SK-N-SH (cell line): Measurements from ENCODE around the gene DGAT2. TPM values are rescaled to one million over a fixed set of nuclear protein-coding genes. Genes with fewer than 3 reads are reported as not detected.

Source experiments
- CTCF ChIA-PET: fragments of 300-600, 350-600 bp; formaldehyde crosslinking; extraction: SDS; loops from one replicate; lab custom pipeline; 2021; lab: Yijun Ruan, JAX
- POLR2A ChIA-PET: fragments of 350-600 bp; sonication (Branson Sonifier 250); formaldehyde crosslinking; extraction: SDS; loops from one replicate; lab custom pipeline; 2020; ENCODE audit warnings: antibody characterized with exemption, inconsistent platforms; lab: Yijun Ruan, JAX
- DNase-seq: peaks from one replicate; pipeline ENCODE4 v3.0.0; 2012
- H2AFZ ChIP-seq: fragments of 200-600 bp; sonication (generic); 2 replicates; pipeline ENCODE4 v1.8.1; 2016; ENCODE audit warnings: antibody characterized with exemption, mild to moderate bottlenecking, low read depth
- H3F3A ChIP-seq: fragments of 200-600 bp; sonication (generic); replicated peaks from 2 replicates; pipeline ENCODE3; 2016; ENCODE audit warnings: antibody characterized with exemption, mild to moderate bottlenecking; ENCODE audit not compliant: insufficient read depth
- H3K27ac ChIP-seq, 2 experiments: fragments of 200-500 bp in 1 of 2; fragments of 200-600 bp in 1 of 2; sonication (Bioruptor generic) in 1 of 2; sonication (generic), shearing (Covaris generic) in 1 of 2; 2 replicates each; pipeline versions ENCODE4 v1.5.1 to v1.6.1; 2014 to 2016; ENCODE audit warnings: low read depth in 2 of 2, inconsistent platforms in 1 of 2, low read length in 1 of 2, mild to moderate bottlenecking in 1 of 2, mixed read lengths in 1 of 2
- H3K27me3 ChIP-seq: fragments of 200-600 bp; sonication (generic), shearing (Covaris generic); 2 replicates; pipeline ENCODE4 v1.6.1; 2016; ENCODE audit warnings: mixed run types; ENCODE audit not compliant: insufficient read depth
- H3K36me3 ChIP-seq, 2 experiments: fragments of 200-500 bp in 1 of 2; fragments of 200-600 bp in 1 of 2; sonication (Bioruptor generic) in 1 of 2; sonication (generic) in 1 of 2; replicated peaks in 1 of 2; 2 replicates each; pipeline versions ENCODE3 to v1.5.1; 2014 to 2016; ENCODE audit warnings: low read length in 1 of 2, mild to moderate bottlenecking in 1 of 2; ENCODE audit not compliant: insufficient read depth in 2 of 2, control insufficient read depth in 1 of 2
- H3K4me1 ChIP-seq, 2 experiments: fragments of 200-500 bp in 1 of 2; fragments of 200-600 bp in 1 of 2; sonication (Bioruptor generic) in 1 of 2; sonication (generic), shearing (Covaris generic) in 1 of 2; 2 replicates each; pipeline versions ENCODE4 v1.5.1 to v1.6.1; 2014 to 2016; ENCODE audit warnings: low read depth in 1 of 2, low read length in 1 of 2, mixed run types in 1 of 2; ENCODE audit not compliant: insufficient read depth in 2 of 2, control insufficient read depth in 1 of 2
- H3K4me2 ChIP-seq: fragments of 200-600 bp; sonication (generic), shearing (Covaris generic); 2 replicates; pipeline ENCODE4 v1.6.1; 2017; ENCODE audit warnings: mixed run types
- H3K4me3 ChIP-seq, 2 experiments: fragments of 200-500 bp in 1 of 2; fragments of 200-600 bp in 1 of 2; sonication (Bioruptor generic) in 1 of 2; sonication (generic), shearing (Covaris generic) in 1 of 2; 2 replicates each; pipeline versions ENCODE4 v1.5.1 to v1.8.1; 2014 to 2016; ENCODE audit warnings: low read depth in 2 of 2, inconsistent platforms in 1 of 2, low read length in 1 of 2, mild to moderate bottlenecking in 1 of 2, mixed read lengths in 1 of 2, moderate library complexity in 1 of 2
- H3K79me2 ChIP-seq: fragments of 200-600 bp; sonication (generic); 2 replicates; pipeline ENCODE4 v1.8.1; 2017; ENCODE audit warnings: mild to moderate bottlenecking; ENCODE audit not compliant: insufficient read depth
- H3K9ac ChIP-seq: fragments of 200-600 bp; sonication (generic); 2 replicates; pipeline ENCODE4 v1.6.1; 2017; ENCODE audit warnings: mixed run types
- H3K9me2 ChIP-seq: fragments of 200-600 bp; sonication (generic); 2 replicates; pipeline ENCODE4 v1.6.1; 2017; ENCODE audit warnings: mixed run types
- H3K9me3 ChIP-seq: fragments of 200-600 bp; sonication (generic); 2 replicates; pipeline ENCODE4 v1.6.1; 2017; ENCODE audit warnings: mixed run types, mild to moderate bottlenecking, moderate library complexity
- H4K20me1 ChIP-seq: fragments of 200-600 bp; sonication (generic); 2 replicates; pipeline ENCODE4 v1.6.1; 2017; ENCODE audit warnings: mild to moderate bottlenecking, mixed run types; ENCODE audit not compliant: insufficient read depth
- ELF1 ChIP-seq: IDR thresholded peaks from 2 replicates; pipeline ENCODE4 v1.4.0; 2012
- FOSL2 ChIP-seq: IDR thresholded peaks from 2 replicates; pipeline ENCODE4 v1.4.0; 2012; ENCODE audit warnings: low read depth, mild to moderate bottlenecking, moderate library complexity, borderline replicate concordance
- FOXJ3 ChIP-seq: sonication (generic); formaldehyde crosslinking; IDR thresholded peaks from 2 replicates; pipeline ENCODE4 v1.5.1; 2020; ENCODE audit warnings: mild to moderate bottlenecking, missing genetic modification reagents
- GATA2 ChIP-seq: sonication (generic); formaldehyde crosslinking; IDR thresholded peaks from 2 replicates; pipeline ENCODE4 v1.5.0; 2020; ENCODE audit warnings: mild to moderate bottlenecking, missing genetic modification reagents
- JUND ChIP-seq: IDR thresholded peaks from 2 replicates; pipeline ENCODE4 v1.4.0; 2012
- MXI1 ChIP-seq: IDR thresholded peaks from 2 replicates; pipeline ENCODE4 v1.6.1; 2012; ENCODE audit warnings: mild to moderate bottlenecking, low read depth, low read length, improper control_type of control experiment
- NFIC ChIP-seq: IDR thresholded peaks from 2 replicates; pipeline ENCODE4 v1.4.0; 2012; ENCODE audit warnings: borderline replicate concordance
- NRF1 ChIP-seq: IDR thresholded peaks from 2 replicates; pipeline ENCODE4 v1.6.1; 2012; ENCODE audit warnings: low read depth, mild to moderate bottlenecking, low read length
- POLR2AphosphoS5 ChIP-seq: IDR thresholded peaks from 2 replicates; pipeline ENCODE4 v1.6.1; 2012; ENCODE audit warnings: low read depth, low read length
- RAD21 ChIP-seq: IDR thresholded peaks from 2 replicates; pipeline ENCODE4 v1.6.1; 2012; ENCODE audit warnings: mild to moderate bottlenecking, low read length
- SMC3 ChIP-seq: IDR thresholded peaks from 2 replicates; pipeline ENCODE4 v1.6.1; 2012; ENCODE audit warnings: low read depth, low read length, improper control_type of control experiment
- TCF12 ChIP-seq: IDR thresholded peaks from 2 replicates; pipeline ENCODE4 v1.4.0; 2012
- WGBS: methylation state at CpG from one replicate; pipeline ENCODE4 v1.1.6; 2017; ENCODE audit warnings: low lambda C conversion rate; 5-methylcytosine and 5-hydroxymethylcytosine counted together
- polyA plus RNA-seq, 3 experiments: library from polyadenylated mRNA; depleted of rRNA; stranded (reverse); fragments of >200 nt; gene quantifications; 2 replicates each; pipeline ENCODE4 v1.2.3, GENCODE V29; 2012
- TF ChIP-seq, protein P1 (sequence below): fragments of 150-350 bp; IDR thresholded peaks from 2 replicates; pipeline ENCODE4 v1.6.1; 2017; ENCODE audit warnings: antibody characterized with exemption, low read length, low read depth, borderline replicate concordance

DGAT2 gene
- polyA plus RNA-seq, 1 of the 3 experiments (the other 2 are of a cell fraction): 1.4 TPM

DNA sequence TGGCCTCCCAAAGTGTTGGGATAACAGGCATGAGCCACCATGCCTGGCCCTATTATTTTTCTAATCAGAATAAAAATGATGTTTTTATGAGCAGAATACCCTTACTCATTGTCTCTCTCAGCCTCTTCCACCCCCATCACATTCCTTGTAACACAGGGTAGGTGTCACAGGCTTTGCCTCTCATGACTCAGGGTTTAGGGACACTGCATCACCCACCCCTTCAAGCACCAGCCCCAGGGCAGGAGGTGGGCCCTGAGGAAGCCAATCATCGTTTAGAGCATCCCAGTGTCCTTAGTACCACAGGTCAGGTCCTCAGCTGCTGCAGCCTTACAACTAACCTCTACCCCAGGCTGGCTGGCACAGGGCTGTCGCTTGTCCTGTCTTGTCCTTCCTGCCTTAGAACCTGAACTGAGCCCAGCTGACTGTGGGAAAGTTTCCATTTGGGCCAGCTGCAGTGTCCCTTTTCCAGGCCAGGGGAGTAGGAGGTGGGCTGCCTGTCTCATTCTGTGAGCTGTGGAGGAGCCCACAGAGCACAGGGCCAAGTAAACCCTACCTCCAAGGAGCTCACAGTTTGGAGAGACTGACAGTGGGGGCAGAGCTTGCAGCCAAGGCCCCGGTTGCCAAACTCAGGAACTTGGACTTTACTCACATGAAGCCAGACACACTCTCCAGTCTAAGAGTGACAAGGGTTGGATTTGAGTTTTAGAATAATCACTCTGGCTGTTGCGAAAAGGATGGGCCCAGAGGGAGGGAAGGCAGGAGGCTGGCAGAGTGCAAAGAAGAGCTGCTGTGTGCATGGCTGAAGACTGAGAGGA lies 26.9 kb downstream of the DGAT2 start:
- no peak overlapping the region for H3K9ac ChIP-seq
- H3F3A ChIP-seq: no peaks in the 10 kb centered on the region
- H2AFZ ChIP-seq: no peak overlapping the region
- no peak overlapping the region for H3K4me2 ChIP-seq
- H3K4me3 ChIP-seq: no peak overlapping the region
- H3K27ac ChIP-seq: no peak overlapping the region
- H3K36me3 ChIP-seq: no peaks in the 10 kb centered on the region
- no peaks in the 10 kb centered on the region for H3K9me3 ChIP-seq
- no peaks in the 10 kb centered on the region for H3K79me2 ChIP-seq
- ChIA-PET POLR2A (no interaction called here), CTCF (interaction anchor here (3.4 to 4.5 kb wide), 2 partner anchors 7 to 72 kb away, joined by 21 to 36 read pairs; no protein-coding TSS in a partner anchor)
- H3K27me3 ChIP-seq: no peaks in the 10 kb centered on the region; the same call in 1 of the 2 replicates
- no peak for TF ChIP-seq NFIC
- TF ChIP-seq RAD21: no peak
- TF ChIP-seq SMC3: no peak
- no peak for TF ChIP-seq MXI1
- TF ChIP-seq TCF12: no peak
- no peak for TF ChIP-seq GATA2 (CRISPR knock-in tag)
- no peak for TF ChIP-seq NRF1
- no peak for TF ChIP-seq POLR2AphosphoS5
- no peak for TF ChIP-seq FOSL2
- TF ChIP-seq, protein P1, sequence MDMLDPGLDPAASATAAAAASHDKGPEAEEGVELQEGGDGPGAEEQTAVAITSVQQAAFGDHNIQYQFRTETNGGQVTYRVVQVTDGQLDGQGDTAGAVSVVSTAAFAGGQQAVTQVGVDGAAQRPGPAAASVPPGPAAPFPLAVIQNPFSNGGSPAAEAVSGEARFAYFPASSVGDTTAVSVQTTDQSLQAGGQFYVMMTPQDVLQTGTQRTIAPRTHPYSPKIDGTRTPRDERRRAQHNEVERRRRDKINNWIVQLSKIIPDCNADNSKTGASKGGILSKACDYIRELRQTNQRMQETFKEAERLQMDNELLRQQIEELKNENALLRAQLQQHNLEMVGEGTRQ: no peak
- TF ChIP-seq FOXJ3 (CRISPR knock-in tag): no peak
- no peaks in the 10 kb centered on the region for H4K20me1 ChIP-seq
- H3K9me2 ChIP-seq: no peaks in the 10 kb centered on the region
- no peak for DNase-seq
- WGBS: 73% methylated on average over 3 of the region's 4 CpGs
- H3K4me1 ChIP-seq: peaks cover 0 to 15% of the 10 kb centered on the region in 2 experiments; a peak in 1 of 4 replicates

DNA sequence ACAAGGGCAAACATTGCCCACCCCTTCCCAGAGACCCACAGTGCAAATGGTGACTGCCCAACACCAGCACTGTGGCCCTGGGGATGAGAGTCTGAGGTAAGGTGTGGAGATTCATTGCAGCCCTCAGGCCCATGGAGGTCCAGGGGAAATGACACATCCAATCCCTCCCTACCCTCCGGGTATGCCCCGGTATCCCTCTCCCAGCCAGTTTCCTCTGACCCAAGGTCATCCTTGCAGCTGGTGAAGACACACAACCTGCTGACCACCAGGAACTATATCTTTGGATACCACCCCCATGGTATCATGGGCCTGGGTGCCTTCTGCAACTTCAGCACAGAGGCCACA lies 27.5 kb downstream of the DGAT2 start:
- DNase-seq: no peak
- 83% methylated on average over 2 of the region's 2 CpGs for WGBS
- POLR2A ChIA-PET: no interaction called here
- CTCF ChIA-PET: no interaction called here
- Histone ChIP-seq H3K4me3 (no peak overlapping the region), H3K9ac (no peak overlapping the region), H3K4me1 (peaks cover 0 to 12% of the 10 kb centered on the region in 2 experiments; a peak in 1 of 4 replicates), H3F3A (no peaks in the 10 kb centered on the region), H3K4me2 (no peak overlapping the region), H2AFZ (no peak overlapping the region), H3K36me3 (no peaks in the 10 kb centered on the region), H3K27me3 (no peaks in the 10 kb centered on the region; the same call in 1 of the 2 replicates), H4K20me1 (no peaks in the 10 kb centered on the region), H3K79me2 (no peaks in the 10 kb centered on the region), H3K9me3 (no peaks in the 10 kb centered on the region), H3K9me2 (no peaks in the 10 kb centered on the region), H3K27ac (no peak overlapping the region)
- TF ChIP-seq FOXJ3 (CRISPR knock-in tag) (no peak), ELF1 (no peak), JUND (no peak)
